AG09309 (cell line): ENCODE measurements around the gene ZMYND8.
A peak's percentile ranks its signal among the peaks of the same experiment; 100 is the strongest.

Source experiments
- DNase-seq: peaks from one replicate; pipeline ENCODE4 v3.0.0-alpha.2; 2010; ENCODE audit warnings: low read depth
- H3K4me3 ChIP-seq: 2 replicates; pipeline ENCODE4 v1.5.1; 2011; ENCODE audit warnings: mild to moderate bottlenecking, low read depth, low read length, moderate library complexity; ENCODE audit not compliant: control insufficient read depth
- CTCF ChIP-seq: IDR thresholded peaks from 2 replicates; pipeline ENCODE4 v1.5.1; 2011; ENCODE audit warnings: mild to moderate bottlenecking, low read depth, low read length, inconsistent platforms; ENCODE audit not compliant: insufficient read depth, control insufficient read depth; ENCODE audit errors: missing control alignments

Gene ZMYND8

DNA sequence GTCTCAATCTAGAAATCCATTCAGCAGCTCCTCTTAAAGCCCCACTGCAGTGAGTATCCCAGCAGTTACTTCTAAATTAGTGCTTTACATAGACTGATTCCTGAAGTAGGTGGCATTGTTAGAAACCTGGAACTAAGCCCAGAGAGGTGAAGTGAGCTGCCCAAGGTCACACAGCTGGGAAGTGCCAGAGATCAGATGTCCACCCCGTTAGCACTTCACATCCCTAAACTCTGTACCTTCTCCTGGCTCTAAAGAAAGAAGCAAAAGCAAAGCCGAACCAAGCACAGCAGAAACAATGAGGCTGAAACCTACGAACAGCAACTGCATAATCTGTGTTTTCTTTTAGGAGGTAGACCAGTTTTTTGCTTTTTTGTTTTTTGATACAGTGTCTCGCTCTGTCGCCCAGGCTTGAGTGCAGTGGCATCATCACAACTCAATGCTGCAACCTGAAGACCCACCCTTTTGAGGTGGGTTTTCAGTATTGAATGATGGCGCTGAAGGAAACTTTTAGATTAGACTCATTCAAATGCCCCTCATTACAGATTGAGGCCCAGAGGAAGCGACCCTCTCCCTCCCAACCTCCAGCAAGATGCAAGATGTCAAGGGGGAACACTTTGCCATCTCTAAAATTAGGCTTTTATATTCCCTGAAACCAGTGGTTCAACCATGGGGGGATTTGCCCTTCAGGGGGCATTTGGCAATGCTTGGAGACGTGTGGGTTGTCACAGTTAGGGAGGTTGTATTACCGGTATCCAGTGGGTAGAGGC lies 3.2 kb upstream of the ZMYND8 start:
- no peak for TF ChIP-seq CTCF
- H3K4me3 ChIP-seq, result no peak overlapping the region
- DNase-seq, result no peak

- H3K4me3 ChIP-seq, result peak overlapping the region; percentile 4
- DNase-seq, result peak; percentile 96
- TF ChIP-seq CTCF, result peak; percentile 1
These were observed 2.4 kb upstream of the ZMYND8 start for GRCh38 chr20:47358672-47359529.

DNA sequence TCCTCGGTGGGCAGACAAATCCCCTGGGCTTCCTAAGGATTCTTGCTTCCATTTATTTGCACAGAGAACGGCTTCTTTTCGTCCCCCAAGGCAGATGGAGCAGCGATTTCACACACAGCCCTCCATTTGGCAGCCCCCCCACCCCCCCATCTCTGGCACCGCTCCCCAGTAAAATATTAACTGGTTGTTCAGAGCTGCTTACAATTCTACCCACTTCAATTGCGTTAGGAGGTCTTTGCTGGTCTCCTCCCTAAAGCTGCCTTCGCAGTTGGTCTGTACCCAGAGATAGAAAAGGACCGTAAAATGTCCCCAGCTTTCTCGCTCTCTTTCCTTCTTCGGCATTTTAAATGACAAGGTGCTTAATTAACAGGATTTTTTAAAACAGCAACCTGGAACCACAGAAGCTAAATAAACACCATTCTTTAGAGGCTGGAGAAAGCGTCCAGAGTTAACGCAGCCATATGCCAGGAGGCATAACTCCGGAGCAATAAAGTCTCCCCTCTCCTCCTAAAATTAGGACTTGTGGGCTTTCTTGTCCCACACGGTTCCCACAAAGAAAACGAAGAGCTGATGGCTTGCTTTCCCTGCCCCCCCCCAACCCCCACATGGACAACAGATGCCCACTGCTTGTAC lies 1.7 kb upstream of the ZMYND8 start:
- DNase-seq, result no peak
- H3K4me3 ChIP-seq, result peak overlapping the region; percentile 4; the same call in 1 of the 2 replicates
- no peak for TF ChIP-seq CTCF

GRCh38 chr20:47357296-47358038 lies 968 bp upstream of the ZMYND8 start:
- H3K4me3 ChIP-seq, result no peak overlapping the region
- DNase-seq, result peak; percentile 77
- TF ChIP-seq CTCF, result no peak

DNA sequence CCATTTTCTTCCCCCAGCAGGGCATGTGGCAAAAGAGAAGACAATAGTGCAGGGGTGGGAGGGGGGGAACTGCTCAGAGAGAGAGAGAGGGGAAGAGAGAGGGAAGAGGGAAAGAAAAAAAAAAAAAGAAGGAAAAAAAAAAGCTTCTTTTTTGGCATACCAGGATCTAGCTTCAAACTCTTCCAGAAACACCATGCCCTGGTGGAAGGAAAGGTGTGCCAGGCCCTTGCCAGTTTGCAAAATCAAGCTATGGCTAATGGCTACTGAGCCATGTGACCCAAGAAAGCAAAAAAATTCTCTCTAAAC lies 326 bp downstream of the ZMYND8 start:
- no peak for TF ChIP-seq CTCF
- DNase-seq, result no peak
- H3K4me3 ChIP-seq, result no peak overlapping the region; the same call in 1 of the 2 replicates
